Smooth muscle cell (in vitro differentiated cells): Measurements from ENCODE around the gene THPO. TPM values are rescaled to one million over a fixed set of nuclear protein-coding genes. Genes with fewer than 3 reads are reported as not detected.

ENCODE experiments used
- DNase-seq: peaks from one replicate; lab custom pipeline; 2025; ENCODE audit not compliant: unreplicated experiment; lab: John Stamatoyannopoulos, UW
- H2AFZ ChIP-seq: fragments of 200-600 bp; sonication (generic); 2 replicates; pipeline ENCODE4 v1.6.0; 2016; ENCODE audit warnings: antibody characterized with exemption, low read depth, mild to moderate bottlenecking
- H3F3A ChIP-seq: fragments of 200-600 bp; sonication (generic); 2 replicates; pipeline ENCODE4 v1.6.0; 2017; ENCODE audit warnings: antibody characterized with exemption, low read depth
- H3K27ac ChIP-seq: fragments of 200-600 bp; sonication (generic); 2 replicates; pipeline ENCODE4 v1.5.1; 2016; ENCODE audit warnings: low read depth, mild to moderate bottlenecking
- H3K27me3 ChIP-seq: fragments of 200-600 bp; sonication (generic); 2 replicates; pipeline ENCODE4 v1.6.1; 2016; ENCODE audit warnings: low read depth, mild to moderate bottlenecking
- H3K36me3 ChIP-seq: fragments of 200-600 bp; sonication (generic); 2 replicates; pipeline ENCODE4 v1.5.1; 2016; ENCODE audit warnings: low read depth
- H3K4me1 ChIP-seq: fragments of 200-600 bp; sonication (generic); 2 replicates; pipeline ENCODE4 v1.5.1; 2016; ENCODE audit warnings: low read depth
- H3K4me2 ChIP-seq: fragments of 200-600 bp; sonication (generic); 2 replicates; pipeline ENCODE4 v1.6.0; 2016; ENCODE audit warnings: mild to moderate bottlenecking
- H3K4me3 ChIP-seq: fragments of 200-600 bp; sonication (generic); 2 replicates; pipeline ENCODE4 v1.5.1; 2016; ENCODE audit warnings: mild to moderate bottlenecking
- H3K79me2 ChIP-seq: fragments of 200-600 bp; sonication (generic); 2 replicates; pipeline ENCODE4 v1.6.0; 2016; ENCODE audit warnings: low read depth, mild to moderate bottlenecking
- H3K9ac ChIP-seq: fragments of 200-600 bp; sonication (generic); 2 replicates; pipeline ENCODE4 v1.6.0; 2016; ENCODE audit warnings: low read depth
- H3K9me3 ChIP-seq: fragments of 200-600 bp; sonication (generic); replicated peaks from 2 replicates; pipeline ENCODE4 v1.5.1; 2016; ENCODE audit warnings: low read depth
- H4K20me1 ChIP-seq: fragments of 200-600 bp; sonication (generic); 2 replicates; pipeline ENCODE4 v1.6.0; 2016; ENCODE audit warnings: low read depth
- CTCF ChIP-seq: fragments of 200-600 bp; sonication (generic); IDR thresholded peaks from 2 replicates; pipeline ENCODE4 v1.5.1; 2017; ENCODE audit warnings: borderline replicate concordance, mild to moderate bottlenecking, antibody characterized with exemption; ENCODE audit not compliant: insufficient read depth, poor library complexity, severe bottlenecking
- WGBS: methylation state at CpG from one replicate; pipeline ENCODE4 v1.1.7; 2016; ENCODE audit warnings: low lambda C conversion rate; 5-methylcytosine and 5-hydroxymethylcytosine counted together
- polyA plus RNA-seq: library from polyadenylated mRNA; unstranded; fragments of >200 nt; fragmentation: Nextera tagmentation; extraction: Ambion mirVana; gene quantifications from 2 replicates; pipeline ENCODE4 v1.2.1, GENCODE V29; 2016
- total RNA-seq: library from RNA; depleted of rRNA; stranded (reverse); fragments of >200 nt; gene quantifications from 2 replicates; pipeline ENCODE4 v1.2.3, GENCODE V29; 2014

Gene THPO
- total and polyA plus RNA-seq, 2 experiments from 2014 or later: 0.45 TPM; not detected in 1

- no peak overlapping the region for H2AFZ ChIP-seq
- H3F3A ChIP-seq: no peaks in the 10 kb centered on the region
- no peak overlapping the region for H3K4me3 ChIP-seq
- no peaks in the 10 kb centered on the region for H3K79me2 ChIP-seq
- H3K9ac ChIP-seq: no peak overlapping the region
- no peaks in the 10 kb centered on the region for H3K9me3 ChIP-seq
- DNase-seq: no peak
- peaks cover 2% of the 10 kb centered on the region for H3K4me1 ChIP-seq
- 87% methylated on average over 25 of the region's 37 CpGs for WGBS
- H3K27me3 ChIP-seq: peaks cover 11% of the 10 kb centered on the region
- no peaks in the 10 kb centered on the region for H4K20me1 ChIP-seq
- no peak for TF ChIP-seq CTCF
- H3K4me2 ChIP-seq: no peak overlapping the region
- no peak overlapping the region for H3K27ac ChIP-seq
- no peaks in the 10 kb centered on the region for H3K36me3 ChIP-seq
These were observed 8.2 kb upstream of the THPO start for GRCh38 chr3:184386047-184386806.

GRCh38 chr3:184384856-184385422 is 6.9 kb upstream of the THPO start:
- no peak overlapping the region for H3K4me2 ChIP-seq
- H3K4me3 ChIP-seq: no peak overlapping the region
- peaks cover 18% of the 10 kb centered on the region for H3K27me3 ChIP-seq
- H3K27ac ChIP-seq: no peak overlapping the region
- WGBS: 91% methylated on average over 8 of the region's 8 CpGs
- no peaks in the 10 kb centered on the region for H3K36me3 ChIP-seq
- no peak for DNase-seq
- no peaks in the 10 kb centered on the region for H3K79me2 ChIP-seq
- H3K9me3 ChIP-seq: no peaks in the 10 kb centered on the region
- peaks cover 6% of the 10 kb centered on the region for H3K4me1 ChIP-seq
- no peak overlapping the region for H3K9ac ChIP-seq
- TF ChIP-seq CTCF: no peak
- H2AFZ ChIP-seq: no peak overlapping the region
- H4K20me1 ChIP-seq: no peaks in the 10 kb centered on the region
- H3F3A ChIP-seq: no peaks in the 10 kb centered on the region

- no peak overlapping the region for H3K4me2 ChIP-seq
- no peak overlapping the region for H3K9ac ChIP-seq
- H3K27me3 ChIP-seq: peaks cover 18% of the 10 kb centered on the region
- no peaks in the 10 kb centered on the region for H3K36me3 ChIP-seq
- WGBS: 87% methylated on average over 9 of the region's 9 CpGs
- H2AFZ ChIP-seq: no peak overlapping the region
- no peaks in the 10 kb centered on the region for H3F3A ChIP-seq
- no peak overlapping the region for H3K4me3 ChIP-seq
- no peaks in the 10 kb centered on the region for H3K79me2 ChIP-seq
- H3K9me3 ChIP-seq: no peaks in the 10 kb centered on the region
- H3K4me1 ChIP-seq: peaks cover 6% of the 10 kb centered on the region
- H3K27ac ChIP-seq: no peak overlapping the region
- TF ChIP-seq CTCF: no peak
- H4K20me1 ChIP-seq: no peaks in the 10 kb centered on the region
- no peak for DNase-seq
These were observed 6.3 kb upstream of the THPO start for GRCh38 chr3:184384342-184384741.
